Measurements from ENCODE around the gene POC5. TPM values are rescaled to one million over a fixed set of nuclear protein-coding genes. Genes with fewer than 3 reads are reported as not detected.
"Not testable (repeated sequence)": the region's sequence is repeated elsewhere in the genome, so short reads cannot be mapped to it uniquely, and the experiment has no call there.

The POC5 gene
- total RNA-seq, 1 donor from 2014 or later, result 16.0 TPM

GRCh38 chr5:75727931-75728330, 10.7 kb upstream of the POC5 start:
- no peak for TF ChIP-seq CTCF (conservative IDR thresholded peaks at IDR 0.05)
- Mint-ChIP-seq H3K9me3 (no peaks in the 10 kb centered on the region), H3K4me1 (ENCODE audit: unreplicated experiment) (no peaks in the 10 kb centered on the region), H3K27me3 (peaks cover 4% of the 10 kb centered on the region), H3K27ac (no peak overlapping the region), H3K36me3 (no peaks in the 10 kb centered on the region), H3K4me3 (no peak overlapping the region)
- DNase-seq (ENCODE audit: extremely low spot score, unreplicated experiment), result no peak

GRCh38 chr5:75726224-75726623, 9.0 kb upstream of the POC5 start:
- not testable (repeated sequence) for H3K27me3 Mint-ChIP-seq; H3K4me3 Mint-ChIP-seq; H3K27ac Mint-ChIP-seq; H3K9me3 Mint-ChIP-seq; DNase-seq (ENCODE audit: extremely low spot score, unreplicated experiment); H3K4me1 Mint-ChIP-seq (ENCODE audit: unreplicated experiment); H3K36me3 Mint-ChIP-seq

- Mint-ChIP-seq H3K27me3 (peaks cover 25% of the 10 kb centered on the region), H3K4me1 (ENCODE audit: unreplicated experiment) (no peaks in the 10 kb centered on the region), H3K27ac (no peak overlapping the region), H3K4me3 (no peak overlapping the region), H3K36me3 (no peaks in the 10 kb centered on the region), H3K9me3 (no peaks in the 10 kb centered on the region)
- DNase-seq (ENCODE audit: extremely low spot score, unreplicated experiment), result no peak
- no peak for TF ChIP-seq CTCF (conservative IDR thresholded peaks at IDR 0.05)
These were observed 6.1 kb upstream of the POC5 start for GRCh38 chr5:75723378-75723777.

GRCh38 chr5:75721573-75721972, 4.3 kb upstream of the POC5 start:
- no peak for DNase-seq (ENCODE audit: extremely low spot score, unreplicated experiment)
- no peaks in the 10 kb centered on the region for H3K9me3 Mint-ChIP-seq
- H3K4me1 Mint-ChIP-seq (ENCODE audit: unreplicated experiment), result no peaks in the 10 kb centered on the region
- no peak overlapping the region for H3K27ac Mint-ChIP-seq
- no peaks in the 10 kb centered on the region for H3K36me3 Mint-ChIP-seq
- no peak for TF ChIP-seq CTCF (conservative IDR thresholded peaks at IDR 0.05)
- no peak overlapping the region for H3K4me3 Mint-ChIP-seq
- H3K27me3 Mint-ChIP-seq, result peaks cover 25% of the 10 kb centered on the region

GRCh38 chr5:75720882-75721281, 3.6 kb upstream of the POC5 start:
- DNase-seq (ENCODE audit: extremely low spot score, unreplicated experiment), result no peak
- Mint-ChIP-seq H3K27me3 (peaks cover 25% of the 10 kb centered on the region), H3K36me3 (no peaks in the 10 kb centered on the region), H3K27ac (no peak overlapping the region), H3K9me3 (no peaks in the 10 kb centered on the region), H3K4me1 (ENCODE audit: unreplicated experiment) (peaks cover 2% of the 10 kb centered on the region), H3K4me3 (no peak overlapping the region)
- TF ChIP-seq CTCF (conservative IDR thresholded peaks at IDR 0.05), result no peak

GRCh38 chr5:75716715-75717081, 539 bp downstream of the POC5 start:
- no peak for TF ChIP-seq CTCF (conservative IDR thresholded peaks at IDR 0.05)
- H3K27ac Mint-ChIP-seq, result peak overlapping the region; percentile 99
- H3K9me3 Mint-ChIP-seq, result no peaks in the 10 kb centered on the region
- peaks cover 18% of the 10 kb centered on the region for H3K27me3 Mint-ChIP-seq
- H3K36me3 Mint-ChIP-seq, result peaks cover 9% of the 10 kb centered on the region
- H3K4me3 Mint-ChIP-seq, result peak overlapping the region; percentile 99
- DNase-seq (ENCODE audit: extremely low spot score, unreplicated experiment), result no peak
- peaks cover 15% of the 10 kb centered on the region for H3K4me1 Mint-ChIP-seq (ENCODE audit: unreplicated experiment)
